GM19452 (cell line): ENCODE data around the gene SLC11A1.

Source experiments
- ATAC-seq: cut with Tn5 transposase; IDR thresholded peaks from one replicate; pipeline ENCODE4 v1.9.1; 2021; ENCODE audit not compliant: unreplicated experiment

Gene SLC11A1

GRCh38 chr2:218381916-218382366 lies at the start of gene SLC11A1:
Gene SLC11A1, plus strand, starts transcription at chr2:218382273. Its CDS starts 96 bp downstream, at chr2:218382369.
- ATAC-seq = no peak

- ATAC-seq = no peak
Observed at GRCh38 chr2:218332288-218332687, 49.8 kb upstream of the SLC11A1 start.

- ATAC-seq = no peak
Observed at GRCh38 chr2:218332920-218333645, 49.0 kb upstream of the SLC11A1 start.

- ATAC-seq = no peak
Observed at GRCh38 chr2:218334531-218334930, 47.5 kb upstream of the SLC11A1 start.

- no peak for ATAC-seq
Observed at GRCh38 chr2:218340656-218341055, 41.4 kb upstream of the SLC11A1 start.

- no peak for ATAC-seq
Observed at GRCh38 chr2:218341381-218341780, 40.7 kb upstream of the SLC11A1 start.

- no peak for ATAC-seq
Observed at GRCh38 chr2:218342837-218343236, 39.2 kb upstream of the SLC11A1 start.

- ATAC-seq = no peak
Observed at GRCh38 chr2:218343591-218343990, 38.5 kb upstream of the SLC11A1 start.

- ATAC-seq = no peak
Observed at GRCh38 chr2:218344090-218344754, 37.9 kb upstream of the SLC11A1 start.

- ATAC-seq = no peak
Observed at GRCh38 chr2:218344755-218345417, 37.2 kb upstream of the SLC11A1 start.

- ATAC-seq = no peak
Observed at GRCh38 chr2:218345491-218346236, 36.4 kb upstream of the SLC11A1 start.

GRCh38 chr2:218347172-218347571 lies 34.9 kb upstream of the SLC11A1 start:
- ATAC-seq = no peak

- ATAC-seq = no peak
Observed at GRCh38 chr2:218354045-218354444, 28.0 kb upstream of the SLC11A1 start.

GRCh38 chr2:218354850-218355443 lies 27.1 kb upstream of the SLC11A1 start:
- ATAC-seq = no peak

GRCh38 chr2:218357236-218358177 lies 24.6 kb upstream of the SLC11A1 start:
- ATAC-seq = no peak

GRCh38 chr2:218360453-218360852 lies 21.6 kb upstream of the SLC11A1 start:
- ATAC-seq = no peak

- no peak for ATAC-seq
Observed at GRCh38 chr2:218362606-218363005, 19.5 kb upstream of the SLC11A1 start.

GRCh38 chr2:218363736-218364135 lies 18.3 kb upstream of the SLC11A1 start:
- no peak for ATAC-seq

GRCh38 chr2:218364196-218364595 lies 17.9 kb upstream of the SLC11A1 start:
- ATAC-seq = no peak
